Lower leg skin (tissue), 4 donors: ENCODE measurements around the gene TTC23. TPM values are rescaled to one million over a fixed set of nuclear protein-coding genes. Genes with fewer than 3 reads are reported as not detected.
A peak's percentile ranks its signal among the peaks of the same experiment; 100 is the strongest.

Source experiments
- DNase-seq, 2 donors: peaks; one replicate each; pipeline ENCODE4 v3.0.0-alpha.2; 2019; ENCODE audit warnings: low spot score in 2 of 2
- H3K4me3 ChIP-seq: fragments of 200-600 bp; sonication (generic); 2 replicates; pipeline ENCODE4 v1.5.1; 2017; ENCODE audit warnings: mild to moderate bottlenecking, low read depth; ENCODE audit not compliant: poor library complexity, severe bottlenecking
- POLR2A ChIP-seq, 2 donors: fragments of 450-650 bp; IDR thresholded peaks; one replicate each; pipeline ENCODE4 v1.6.1; 2016 to 2017; ENCODE audit warnings: antibody characterized with exemption in 2 of 2, mild to moderate bottlenecking in 1 of 2, moderate library complexity in 1 of 2
- WGBS, 2 donors: methylation state at CpG; one replicate each; pipeline ENCODE4 v1.1.5; 2018; 5-methylcytosine and 5-hydroxymethylcytosine counted together
- intact Hi-C: fragments of 100-400 bp; cut with DNase I; formaldehyde crosslinking; loops from one replicate; pipeline ENCODE4 v1.15.0; 2023; ENCODE audit warnings: low total_unique reads
- total RNA-seq, 4 donors: library from RNA; depleted of rRNA; stranded (reverse); fragments of >200 nt; gene quantifications; one replicate each; pipeline ENCODE4 v1.1.0, GENCODE V29; 2016
- TF ChIP-seq, protein P1 (sequence below), 3 donors: fragments of 450-650 bp; IDR thresholded peaks; one replicate each; pipeline ENCODE4 v1.5.1; 2016; ENCODE audit warnings: antibody characterized with exemption in 3 of 3, mild to moderate bottlenecking in 3 of 3, moderate library complexity in 2 of 3

TTC23 gene
- total RNA-seq, 4 donors from 2014 or later, result 16.3 to 23.7 (median 20.0) TPM

DNA sequence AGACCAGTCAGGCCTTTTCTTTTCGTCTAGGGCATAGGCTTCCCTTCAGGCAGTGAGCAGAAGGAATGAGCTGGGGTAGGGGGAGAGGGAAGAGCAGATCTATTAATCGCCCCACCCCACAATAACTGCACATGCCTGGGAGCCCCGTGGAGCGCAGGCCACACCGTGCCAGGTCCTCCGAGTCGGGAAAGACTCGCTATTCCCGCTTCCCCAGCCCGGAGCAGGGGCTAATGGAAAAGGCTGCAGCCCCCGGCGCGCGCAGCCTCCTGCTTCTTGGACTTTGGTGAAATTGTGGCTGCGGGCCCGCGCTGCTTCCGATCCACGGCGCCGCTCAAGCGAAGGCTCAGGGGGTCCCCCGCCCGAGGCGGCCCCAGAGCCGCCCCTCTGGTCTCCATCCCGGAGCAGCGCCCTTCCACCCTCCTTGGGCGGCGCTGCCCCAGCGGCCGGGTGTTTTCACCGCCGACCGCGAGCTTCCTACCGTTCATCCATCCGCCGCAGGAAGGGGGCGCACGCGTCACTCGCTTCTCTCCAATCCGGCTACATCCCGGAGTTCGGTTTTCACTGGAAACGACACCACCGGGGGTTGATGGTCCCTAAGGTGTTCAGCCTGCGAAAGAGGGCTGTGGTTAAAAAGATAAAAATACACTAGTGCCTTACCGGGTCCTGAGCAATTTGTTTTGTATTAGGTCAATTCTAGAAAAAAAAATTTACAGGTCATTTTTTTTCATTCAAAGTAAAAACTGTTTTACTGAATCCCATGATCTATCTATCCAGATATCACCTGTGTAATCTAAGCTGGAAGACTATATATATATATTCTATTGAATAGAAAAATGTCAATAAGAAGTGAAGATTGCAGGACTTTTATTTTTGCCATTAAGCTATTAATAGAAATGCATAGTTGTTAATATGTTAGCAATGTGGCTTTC lies 148.9 kb downstream of the TTC23 start:
- H3K4me3 ChIP-seq, result no peak overlapping the region
- DNase-seq, result peak in 1 of 2 donors; percentile 95
- 1 to 2% methylated on average over 37 to 49 of the region's 50 CpGs for WGBS, 2 donors
- intact Hi-C loops, result loop anchor here (5.0 kb wide), 1 partner anchor 112 kb away; no protein-coding TSS in a partner anchor
- no peak for TF ChIP-seq POLR2A (IDR thresholded peaks at IDR 0.05)
- TF ChIP-seq, protein P1, sequence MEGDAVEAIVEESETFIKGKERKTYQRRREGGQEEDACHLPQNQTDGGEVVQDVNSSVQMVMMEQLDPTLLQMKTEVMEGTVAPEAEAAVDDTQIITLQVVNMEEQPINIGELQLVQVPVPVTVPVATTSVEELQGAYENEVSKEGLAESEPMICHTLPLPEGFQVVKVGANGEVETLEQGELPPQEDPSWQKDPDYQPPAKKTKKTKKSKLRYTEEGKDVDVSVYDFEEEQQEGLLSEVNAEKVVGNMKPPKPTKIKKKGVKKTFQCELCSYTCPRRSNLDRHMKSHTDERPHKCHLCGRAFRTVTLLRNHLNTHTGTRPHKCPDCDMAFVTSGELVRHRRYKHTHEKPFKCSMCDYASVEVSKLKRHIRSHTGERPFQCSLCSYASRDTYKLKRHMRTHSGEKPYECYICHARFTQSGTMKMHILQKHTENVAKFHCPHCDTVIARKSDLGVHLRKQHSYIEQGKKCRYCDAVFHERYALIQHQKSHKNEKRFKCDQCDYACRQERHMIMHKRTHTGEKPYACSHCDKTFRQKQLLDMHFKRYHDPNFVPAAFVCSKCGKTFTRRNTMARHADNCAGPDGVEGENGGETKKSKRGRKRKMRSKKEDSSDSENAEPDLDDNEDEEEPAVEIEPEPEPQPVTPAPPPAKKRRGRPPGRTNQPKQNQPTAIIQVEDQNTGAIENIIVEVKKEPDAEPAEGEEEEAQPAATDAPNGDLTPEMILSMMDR (IDR thresholded peaks at IDR 0.05), result peak in 1 of 3 donors; percentile 78

DNA sequence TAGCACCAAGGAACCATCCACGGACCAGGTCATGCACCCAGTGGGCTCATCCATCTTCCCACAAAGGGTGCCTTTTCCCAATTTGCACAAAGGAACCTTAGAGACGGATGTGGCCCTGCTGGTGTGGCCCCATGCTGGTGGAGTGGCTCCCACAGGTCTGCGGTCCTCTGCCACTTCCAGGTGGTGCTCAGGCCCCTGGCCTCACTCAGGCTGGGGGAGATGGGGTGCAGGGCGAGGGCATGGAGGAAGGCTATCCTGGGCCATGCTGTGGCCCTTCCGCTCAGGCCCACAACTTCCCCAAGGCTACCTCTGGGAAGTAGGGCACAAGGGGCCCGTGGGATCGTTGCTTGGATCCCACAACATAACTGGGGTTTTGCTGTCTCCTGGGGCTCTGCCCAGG lies 149.7 kb downstream of the TTC23 start:
- 89 to 92% methylated on average over 7 of the region's 7 CpGs for WGBS, 2 donors
- intact Hi-C loops, result loop anchor here (5.0 kb wide), 1 partner anchor 113 kb away; no protein-coding TSS in a partner anchor

DNA sequence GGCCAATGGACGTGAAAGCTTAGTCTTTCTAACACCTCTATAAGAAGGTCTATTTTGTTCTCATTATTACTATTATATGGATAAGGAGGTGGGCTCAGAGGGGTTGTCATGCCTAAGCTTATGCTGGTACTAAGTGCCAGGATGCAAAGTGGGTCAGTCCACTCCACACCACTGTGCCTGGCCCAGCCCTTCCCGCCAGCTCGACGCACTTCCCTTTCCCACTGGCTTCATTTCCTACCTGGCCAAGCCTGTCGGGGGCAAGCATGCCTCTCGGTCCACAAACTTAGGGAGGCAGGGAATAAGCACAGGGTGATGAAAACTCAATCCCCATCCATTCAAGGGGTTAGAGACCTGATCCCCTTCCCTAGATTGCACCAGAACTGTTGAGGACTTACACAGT lies 150.4 kb downstream of the TTC23 start:
- WGBS, 2 donors, result 75 to 88% methylated on average over 6 of the region's 6 CpGs
- TF ChIP-seq, protein P1 (IDR thresholded peaks at IDR 0.05), result no peak
- no peak for TF ChIP-seq POLR2A (IDR thresholded peaks at IDR 0.05)
- intact Hi-C loops, result no loop called here
- peak in 1 of 2 donors; percentile 63 for DNase-seq
- no peak overlapping the region for H3K4me3 ChIP-seq

More for the DNA sequence above, 149.7 kb downstream of the TTC23 start:
- TF ChIP-seq POLR2A (IDR thresholded peaks at IDR 0.05), result no peak
- TF ChIP-seq, protein P1 (IDR thresholded peaks at IDR 0.05), result no peak
- DNase-seq, result peak in 1 of 2 donors; percentile 78
- no peak overlapping the region for H3K4me3 ChIP-seq

DNA sequence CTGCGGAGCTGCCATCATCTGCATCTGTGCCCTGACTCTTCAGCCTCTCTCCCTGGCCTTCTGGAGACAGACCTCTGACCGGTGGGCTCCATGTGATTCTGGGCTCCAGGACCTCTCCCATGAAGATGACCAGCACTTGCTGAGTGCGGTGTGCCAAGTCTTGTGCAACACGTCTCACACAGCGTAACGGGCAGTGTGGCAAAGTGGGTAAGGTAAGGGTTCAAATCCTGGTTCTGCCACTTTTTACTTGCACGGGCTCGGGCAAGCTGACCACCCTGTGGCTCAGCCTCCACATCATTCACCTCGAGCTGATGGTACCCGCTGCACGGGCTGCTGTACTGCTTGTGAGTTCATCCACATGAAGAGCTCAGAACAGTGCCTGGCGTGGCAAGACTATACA lies 151.0 kb downstream of the TTC23 start:
- intact Hi-C loops, result no loop called here
- DNase-seq, result peak in 1 of 2 donors; percentile 75
- WGBS, 2 donors, result 90 to 92% methylated on average over 12 of the region's 12 CpGs
- H3K4me3 ChIP-seq, result no peak overlapping the region
- TF ChIP-seq POLR2A (IDR thresholded peaks at IDR 0.05), result no peak
- TF ChIP-seq, protein P1 (IDR thresholded peaks at IDR 0.05), result no peak

DNA sequence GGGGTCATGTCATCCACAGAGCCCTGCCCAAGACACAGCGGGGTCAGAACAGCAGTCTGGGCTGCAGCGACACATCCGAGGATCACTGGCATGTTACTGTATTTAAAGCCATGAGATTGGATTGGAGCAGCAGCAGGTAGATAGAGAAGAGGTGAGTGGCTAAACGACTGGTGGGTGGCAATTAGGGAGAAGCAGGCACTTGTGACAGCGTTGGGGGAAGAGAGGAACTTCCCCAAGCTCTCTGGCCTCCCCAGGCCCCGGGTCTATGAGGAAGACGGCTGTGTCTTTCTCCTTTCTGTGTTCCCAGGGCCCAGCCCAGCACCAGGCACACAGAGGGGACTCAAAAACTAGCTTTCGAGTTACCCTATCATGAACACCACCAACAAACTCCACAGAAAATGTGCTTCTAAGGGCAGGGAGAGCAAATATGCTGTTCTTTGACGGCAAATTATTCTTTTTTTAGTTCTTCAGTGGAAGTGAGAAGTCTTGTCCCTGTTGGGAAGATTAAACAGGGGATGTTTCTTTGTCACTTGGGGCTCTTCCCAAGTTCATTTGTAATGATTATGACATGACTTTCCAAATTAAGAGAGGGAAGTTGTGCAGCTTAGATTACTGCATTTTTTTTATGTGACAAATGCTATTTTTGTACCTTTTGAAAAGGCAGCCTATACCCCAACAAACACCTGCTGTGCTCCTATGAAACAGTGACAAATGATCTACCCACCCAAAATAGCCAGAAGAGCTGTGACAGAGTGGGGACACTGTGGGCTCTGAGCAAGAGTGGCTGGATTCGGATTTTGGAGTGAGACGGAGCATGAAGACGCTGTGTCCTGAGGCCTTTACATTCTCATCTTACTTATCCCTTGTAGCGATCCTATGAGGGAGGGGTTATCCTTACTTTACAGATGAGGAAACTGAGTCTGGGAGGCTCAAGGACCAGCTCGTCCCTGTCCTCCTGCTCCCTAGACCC lies 151.7 kb downstream of the TTC23 start:
- intact Hi-C loops, result no loop called here
- WGBS, 2 donors, result 84 to 89% methylated on average over 14 of the region's 14 CpGs
- TF ChIP-seq, protein P1 (IDR thresholded peaks at IDR 0.05), result no peak
- TF ChIP-seq POLR2A (IDR thresholded peaks at IDR 0.05), result no peak
- peak in 1 of 2 donors; percentile 62 for DNase-seq
- no peak overlapping the region for H3K4me3 ChIP-seq
